ENCODE measurements around the gene HEATR3. TPM values are rescaled to one million over a fixed set of nuclear protein-coding genes. Genes with fewer than 3 reads are reported as not detected.
A peak's percentile ranks its signal among the peaks of the same experiment; 100 is the strongest.

The HEATR3 gene
- total RNA-seq, 2 experiments from 2014 or later, result 21.5 to 21.6 TPM

- peaks cover 42% of the 10 kb centered on the region for H3K4me1 Mint-ChIP-seq
- ChIA-PET POLR2A (no interaction called here), CTCF (no interaction called here)
- H3K27ac Mint-ChIP-seq, result peak within 1 kb of the TSS; percentile 99
- peak within 1 kb of the TSS; percentile 90 for H3K4me3 Mint-ChIP-seq
- no peaks in the 10 kb centered on the region for H3K27me3 Mint-ChIP-seq
- H3K36me3 Mint-ChIP-seq (ENCODE audit: low read depth), result peaks cover 19% of the 10 kb centered on the region
- peak; percentile 89 for DNase-seq
- no peaks in the 10 kb centered on the region for H3K9me3 Mint-ChIP-seq
Measured at GRCh38 chr16:50152807-50153595, 87.2 kb downstream of the HEATR3 start, which contains the start of gene TENT4B. Gene TENT4B (plus strand): TSS chr16:50153306. CDS start chr16:50153622, 316 bp downstream.

DNA sequence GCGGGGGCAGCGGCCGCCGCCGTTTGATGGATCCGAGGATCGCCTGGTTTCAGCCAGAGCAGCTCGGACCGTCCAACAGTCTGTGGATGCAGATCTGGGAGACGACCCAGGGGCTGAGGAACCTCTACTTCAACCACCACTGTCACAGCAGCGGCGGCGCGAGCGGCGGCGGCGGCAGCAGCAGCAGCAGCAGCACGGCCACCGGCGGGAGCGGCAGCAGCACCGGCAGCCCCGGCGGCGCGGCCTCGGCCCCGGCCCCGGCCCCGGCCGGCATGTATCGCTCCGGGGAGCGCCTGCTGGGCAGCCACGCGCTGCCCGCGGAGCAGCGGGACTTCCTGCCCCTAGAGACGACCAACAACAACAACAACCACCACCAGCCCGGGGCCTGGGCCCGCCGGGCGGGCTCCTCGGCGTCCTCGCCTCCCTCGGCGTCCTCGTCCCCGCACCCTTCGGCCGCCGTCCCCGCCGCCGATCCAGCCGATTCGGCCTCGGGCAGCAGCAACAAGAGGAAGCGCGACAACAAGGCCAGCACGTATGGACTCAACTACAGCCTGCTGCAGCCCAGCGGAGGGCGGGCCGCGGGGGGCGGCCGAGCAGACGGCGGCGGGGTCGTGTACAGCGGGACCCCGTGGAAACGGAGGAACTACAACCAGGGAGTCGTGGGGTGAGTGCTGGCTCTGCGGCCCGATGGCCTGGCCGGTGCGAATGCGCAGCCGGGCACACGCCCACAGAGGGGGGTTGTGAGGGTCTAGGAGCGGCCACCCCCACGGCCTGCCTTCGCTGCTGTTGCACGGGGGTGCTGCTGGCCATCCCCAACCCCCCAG is 88.0 kb downstream of the HEATR3 start:
- Mint-ChIP-seq H3K9me3 (no peaks in the 10 kb centered on the region), H3K4me1 (peaks cover 50% of the 10 kb centered on the region), H3K27me3 (no peaks in the 10 kb centered on the region), H3K27ac (peak overlapping the region; percentile 82), H3K36me3 (ENCODE audit: low read depth) (peaks cover 23% of the 10 kb centered on the region), H3K4me3 (peak overlapping the region; percentile 86)
- DNase-seq, result peak; percentile 46
- POLR2A ChIA-PET, result no interaction called here
- CTCF ChIA-PET, result no interaction called here

DNA sequence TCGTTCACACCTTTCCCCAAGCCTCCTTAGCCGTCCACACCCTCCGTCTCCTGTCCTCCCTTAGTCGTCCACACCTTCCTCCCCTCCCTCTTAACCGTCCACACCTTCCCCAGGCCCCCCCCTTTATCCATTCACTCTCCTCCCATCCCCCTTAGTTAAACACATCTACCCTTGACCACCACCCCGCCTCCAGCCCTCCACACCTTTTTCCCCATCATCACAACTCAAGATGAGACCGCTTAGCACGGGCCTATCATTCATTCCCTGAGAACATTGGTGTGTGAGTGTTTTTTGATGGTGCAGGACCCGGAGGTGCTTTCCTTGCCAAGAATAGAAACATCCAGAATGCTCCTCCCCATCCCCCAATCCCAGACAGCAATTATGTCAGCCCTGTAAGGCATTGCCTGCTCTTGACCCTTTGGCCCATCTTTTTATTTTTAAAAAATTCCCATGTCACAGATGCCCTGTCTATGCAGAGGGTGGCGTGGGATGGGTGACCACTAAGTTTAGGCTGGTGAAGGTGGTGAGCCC is 88.7 kb downstream of the HEATR3 start:
- CTCF ChIA-PET, result interaction anchor here (1.2 to 1.6 kb wide), 3 partner anchors 17 to 56 kb away, joined by 5 to 7 read pairs (median 5); no protein-coding TSS in a partner anchor
- peaks cover 24% of the 10 kb centered on the region for H3K36me3 Mint-ChIP-seq (ENCODE audit: low read depth)
- H3K27ac Mint-ChIP-seq, result peak overlapping the region; percentile 80
- H3K4me3 Mint-ChIP-seq, result peak overlapping the region; percentile 86
- no peaks in the 10 kb centered on the region for H3K27me3 Mint-ChIP-seq
- H3K4me1 Mint-ChIP-seq, result peaks cover 53% of the 10 kb centered on the region
- POLR2A ChIA-PET, result no interaction called here
- DNase-seq, result no peak
- no peaks in the 10 kb centered on the region for H3K9me3 Mint-ChIP-seq

- peaks cover 67% of the 10 kb centered on the region for H3K4me1 Mint-ChIP-seq
- no peak for DNase-seq
- H3K36me3 Mint-ChIP-seq (ENCODE audit: low read depth), result peaks cover 32% of the 10 kb centered on the region
- H3K27ac Mint-ChIP-seq, result peak overlapping the region; percentile 80
- H3K4me3 Mint-ChIP-seq, result peak overlapping the region; percentile 86
- CTCF ChIA-PET, result interaction anchor here (0.7 to 1.9 kb wide), 10 partner anchors 9 to 523 kb away, joined by 3 to 7 read pairs (median 4); no protein-coding TSS in a partner anchor
- H3K27me3 Mint-ChIP-seq, result no peaks in the 10 kb centered on the region
- POLR2A ChIA-PET, result interaction anchor here (0.6 to 0.9 kb wide), 2 partner anchors 131 to 542 kb away, joined by 4 read pairs; partner anchors contain the start of gene CNEP1R1
- no peaks in the 10 kb centered on the region for H3K9me3 Mint-ChIP-seq
Measured at GRCh38 chr16:50155925-50156324, 90.2 kb downstream of the HEATR3 start.

Other genes starting within 250 kb of the HEATR3 start
- gene ZNF423, start 209.9 kb upstream of the HEATR3 start, total RNA-seq, result not detected
- 10 to 100 TPM; 22.7 to 29.1 TPM for gene CNEP1R1, start 40.7 kb upstream of the HEATR3 start, total RNA-seq
- gene TENT4B, start 87.3 kb downstream of the HEATR3 start, total RNA-seq, result 10 to 100 TPM; 20.4 to 21.4 TPM
- gene ADCY7, start 200.6 kb downstream of the HEATR3 start, total RNA-seq, result 100 to 1,000 TPM; 197 to 255 TPM